DND-41 (cell line): ENCODE measurements around the gene MAP3K5.
"Not testable (repeated sequence)": the region's sequence is repeated elsewhere in the genome, so short reads cannot be mapped to it uniquely, and the experiment has no call there.

Source experiments
- EZH2 ChIP-seq: IDR thresholded peaks from 3 replicates; pipeline ENCODE4 v1.6.1; 2012; ENCODE audit warnings: borderline replicate concordance, low read depth, mild to moderate bottlenecking, moderate library complexity, low read length, inconsistent platforms; ENCODE audit not compliant: severe bottlenecking
- TF ChIP-seq, protein P1 (sequence below): IDR thresholded peaks from 2 replicates; pipeline ENCODE4 v1.5.1; 2012; ENCODE audit warnings: borderline replicate concordance, low read length, moderate library complexity, mild to moderate bottlenecking; ENCODE audit not compliant: poor library complexity, severe bottlenecking; ENCODE audit errors: extremely low read depth

DNA sequence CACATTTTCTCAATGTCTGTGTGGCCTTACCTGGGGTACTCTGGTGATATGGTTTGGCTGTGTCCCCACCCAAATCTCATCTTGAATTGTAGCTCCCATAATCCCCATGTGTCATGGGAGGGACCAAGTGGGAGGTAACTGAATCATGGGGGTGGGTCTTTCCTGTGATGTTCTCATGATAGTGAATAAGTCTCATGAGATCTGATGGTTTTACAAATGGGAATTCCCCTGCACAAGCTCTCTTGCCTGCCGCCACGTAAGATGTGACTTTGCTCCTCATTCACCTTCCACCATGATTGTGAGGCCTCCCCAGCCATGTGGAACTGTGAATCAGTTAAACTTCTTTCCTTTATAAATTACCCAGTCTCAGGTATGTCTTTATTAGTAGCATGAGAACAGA lies 201.4 kb downstream of the MAP3K5 start:
- TF ChIP-seq, protein P1, sequence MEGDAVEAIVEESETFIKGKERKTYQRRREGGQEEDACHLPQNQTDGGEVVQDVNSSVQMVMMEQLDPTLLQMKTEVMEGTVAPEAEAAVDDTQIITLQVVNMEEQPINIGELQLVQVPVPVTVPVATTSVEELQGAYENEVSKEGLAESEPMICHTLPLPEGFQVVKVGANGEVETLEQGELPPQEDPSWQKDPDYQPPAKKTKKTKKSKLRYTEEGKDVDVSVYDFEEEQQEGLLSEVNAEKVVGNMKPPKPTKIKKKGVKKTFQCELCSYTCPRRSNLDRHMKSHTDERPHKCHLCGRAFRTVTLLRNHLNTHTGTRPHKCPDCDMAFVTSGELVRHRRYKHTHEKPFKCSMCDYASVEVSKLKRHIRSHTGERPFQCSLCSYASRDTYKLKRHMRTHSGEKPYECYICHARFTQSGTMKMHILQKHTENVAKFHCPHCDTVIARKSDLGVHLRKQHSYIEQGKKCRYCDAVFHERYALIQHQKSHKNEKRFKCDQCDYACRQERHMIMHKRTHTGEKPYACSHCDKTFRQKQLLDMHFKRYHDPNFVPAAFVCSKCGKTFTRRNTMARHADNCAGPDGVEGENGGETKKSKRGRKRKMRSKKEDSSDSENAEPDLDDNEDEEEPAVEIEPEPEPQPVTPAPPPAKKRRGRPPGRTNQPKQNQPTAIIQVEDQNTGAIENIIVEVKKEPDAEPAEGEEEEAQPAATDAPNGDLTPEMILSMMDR: not testable (repeated sequence)
- not testable (repeated sequence) for TF ChIP-seq EZH2
